GM12878 (cell line): ENCODE results near the gene GLTP. TPM values are rescaled to one million over a fixed set of nuclear protein-coding genes. Genes with fewer than 3 reads are reported as not detected.

Experiments used
- ASH2L ChIP-seq: fragments of 300-600, 200-600 bp; sonication (generic); IDR thresholded peaks from 2 replicates; pipeline ENCODE4 v1.6.1; 2017; ENCODE audit warnings: low read depth, mild to moderate bottlenecking, borderline replicate concordance
- BCLAF1 ChIP-seq: fragments of 450-650 bp; IDR thresholded peaks from 2 replicates; pipeline ENCODE4 v1.6.1; 2017; ENCODE audit warnings: antibody characterized with exemption, mild to moderate bottlenecking, moderate library complexity
- CHD4 ChIP-seq: fragments of 200-600 bp; sonication (generic); IDR thresholded peaks from 2 replicates; pipeline ENCODE4 v1.6.1; 2016; ENCODE audit warnings: mild to moderate bottlenecking
- E2F8 ChIP-seq: fragments of 450-650 bp; IDR thresholded peaks from 2 replicates; pipeline ENCODE4 v1.6.1; 2018; ENCODE audit warnings: mild to moderate bottlenecking, low read depth, moderate library complexity; ENCODE audit not compliant: partially characterized antibody
- EED ChIP-seq: sonication (generic); IDR thresholded peaks from 2 replicates; pipeline ENCODE4 v1.6.1; 2016; ENCODE audit warnings: antibody characterized with exemption, low read depth
- HSF1 ChIP-seq: fragments of 150-350 bp; IDR thresholded peaks from 2 replicates; pipeline ENCODE4 v1.6.1; 2014; ENCODE audit warnings: mild to moderate bottlenecking, low read depth, low read length
- IKZF1 ChIP-seq: fragments of 450-650 bp; conservative IDR thresholded peaks from 2 replicates; pipeline ENCODE4 v1.6.1; 2017; ENCODE audit warnings: antibody characterized with exemption, mild to moderate bottlenecking
- KLF5 ChIP-seq: fragments of 450-650 bp; IDR thresholded peaks from 2 replicates; pipeline ENCODE4 v1.6.1; 2014; ENCODE audit warnings: mild to moderate bottlenecking; ENCODE audit not compliant: partially characterized antibody
- LARP7 ChIP-seq: fragments of 450-650 bp; IDR thresholded peaks from 2 replicates; pipeline ENCODE4 v1.6.1; 2017; ENCODE audit warnings: mild to moderate bottlenecking
- MTA2 ChIP-seq: fragments of 450-650 bp; IDR thresholded peaks from 2 replicates; pipeline ENCODE4 v1.6.1; 2016; ENCODE audit warnings: low read depth, mild to moderate bottlenecking, moderate library complexity
- NFIC ChIP-seq: IDR thresholded peaks from 2 replicates; pipeline ENCODE4 v1.6.1; 2012; ENCODE audit warnings: low read depth, mild to moderate bottlenecking, inconsistent platforms, low read length, moderate library complexity
- PML ChIP-seq: IDR thresholded peaks from 2 replicates; pipeline ENCODE4 v1.6.1; 2012; ENCODE audit warnings: low read length, inconsistent platforms
- RAD21 ChIP-seq: IDR thresholded peaks from 2 replicates; pipeline ENCODE4 v1.6.1; 2011; ENCODE audit warnings: mild to moderate bottlenecking, low read depth, low read length, moderate library complexity; ENCODE audit not compliant: insufficient read depth
- SPI1 ChIP-seq: IDR thresholded peaks from 2 replicates; pipeline ENCODE4 v1.6.1; 2011; ENCODE audit warnings: low read depth, mild to moderate bottlenecking, low read length, moderate library complexity, borderline replicate concordance; ENCODE audit not compliant: insufficient read depth
- polyA plus RNA-seq, 11 experiments: library from polyadenylated mRNA; depleted of rRNA in 4 of 11; unstranded in 6 of 11; stranded (reverse) in 5 of 11; fragments of >200 nt; fragmentation: Nextera tagmentation in 4 of 11; fragmentation: Illumina TruSeq in 1 of 11; extraction: Ambion mirVana in 4 of 11; extraction: Trizol in 1 of 11; gene quantifications; 1 replicate in 1 of 11; 2 replicates in 10 of 11; pipeline versions ENCODE4 v1.2.1 to v1.2.3, GENCODE V29; 2011 to 2016; ENCODE audit warnings: inconsistent platforms in 2 of 11, missing spikeins in 2 of 11, low read depth in 1 of 11
- total RNA-seq, 4 experiments: library from RNA; depleted of rRNA in 3 of 4; stranded (reverse); fragments of >200 nt in 3 of 4; fragmentation: Illumina TruSeq in 1 of 4; extraction: Trizol in 1 of 4; gene quantifications; 2 replicates each; pipeline versions ENCODE4 v1.2.1 to v1.2.3, GENCODE V29; 2013 to 2021
- TF ChIP-seq, protein P1 (sequence below): IDR thresholded peaks from 2 replicates; pipeline ENCODE4 v1.6.1; 2011; ENCODE audit warnings: borderline replicate concordance, low read depth, mild to moderate bottlenecking, moderate library complexity, low read length; ENCODE audit not compliant: insufficient read depth, poor library complexity, severe bottlenecking
- TF ChIP-seq, protein P2 (sequence below): fragments of 450-650 bp; IDR thresholded peaks from 2 replicates; pipeline ENCODE4 v1.6.1; 2017; ENCODE audit warnings: low read depth, mild to moderate bottlenecking, moderate library complexity
- TF ChIP-seq, protein P3 (sequence below): IDR thresholded peaks from 2 replicates; pipeline ENCODE4 v1.6.1; 2011; ENCODE audit warnings: mild to moderate bottlenecking, low read depth, low read length, moderate library complexity; ENCODE audit not compliant: insufficient replicate concordance

Gene GLTP
- total and polyA plus RNA-seq, 10 of the 15 experiments (the other 5 are each of a cell fraction or from before 2014, with no cell fraction given): 16.8 to 44.0 (median 25.3) TPM

GRCh38 chr12:109844983-109845823, 35.1 kb downstream of the GLTP start (continued):
- TF ChIP-seq BCLAF1 (no peak), EED (no peak), HSF1 (no peak), IKZF1 (peak; percentile 77), MTA2 (0 out of 2 replicates have a peak, but pooled peaks have one; percentile 9), ASH2L (no peak), NFIC (no peak), PML (no peak), KLF5 (no peak), SPI1 (no peak), E2F8 (no peak), RAD21 (peak; percentile 77), CHD4 (no peak), LARP7 (no peak)
- TF ChIP-seq, protein P1, sequence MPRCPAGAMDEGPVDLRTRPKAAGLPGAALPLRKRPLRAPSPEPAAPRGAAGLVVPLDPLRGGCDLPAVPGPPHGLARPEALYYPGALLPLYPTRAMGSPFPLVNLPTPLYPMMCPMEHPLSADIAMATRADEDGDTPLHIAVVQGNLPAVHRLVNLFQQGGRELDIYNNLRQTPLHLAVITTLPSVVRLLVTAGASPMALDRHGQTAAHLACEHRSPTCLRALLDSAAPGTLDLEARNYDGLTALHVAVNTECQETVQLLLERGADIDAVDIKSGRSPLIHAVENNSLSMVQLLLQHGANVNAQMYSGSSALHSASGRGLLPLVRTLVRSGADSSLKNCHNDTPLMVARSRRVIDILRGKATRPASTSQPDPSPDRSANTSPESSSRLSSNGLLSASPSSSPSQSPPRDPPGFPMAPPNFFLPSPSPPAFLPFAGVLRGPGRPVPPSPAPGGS: no peak
- TF ChIP-seq, protein P2, sequence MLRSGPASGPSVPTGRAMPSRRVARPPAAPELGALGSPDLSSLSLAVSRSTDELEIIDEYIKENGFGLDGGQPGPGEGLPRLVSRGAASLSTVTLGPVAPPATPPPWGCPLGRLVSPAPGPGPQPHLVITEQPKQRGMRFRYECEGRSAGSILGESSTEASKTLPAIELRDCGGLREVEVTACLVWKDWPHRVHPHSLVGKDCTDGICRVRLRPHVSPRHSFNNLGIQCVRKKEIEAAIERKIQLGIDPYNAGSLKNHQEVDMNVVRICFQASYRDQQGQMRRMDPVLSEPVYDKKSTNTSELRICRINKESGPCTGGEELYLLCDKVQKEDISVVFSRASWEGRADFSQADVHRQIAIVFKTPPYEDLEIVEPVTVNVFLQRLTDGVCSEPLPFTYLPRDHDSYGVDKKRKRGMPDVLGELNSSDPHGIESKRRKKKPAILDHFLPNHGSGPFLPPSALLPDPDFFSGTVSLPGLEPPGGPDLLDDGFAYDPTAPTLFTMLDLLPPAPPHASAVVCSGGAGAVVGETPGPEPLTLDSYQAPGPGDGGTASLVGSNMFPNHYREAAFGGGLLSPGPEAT: peak; percentile 39; the same call in 1 of the 2 replicates
- TF ChIP-seq, protein P3, sequence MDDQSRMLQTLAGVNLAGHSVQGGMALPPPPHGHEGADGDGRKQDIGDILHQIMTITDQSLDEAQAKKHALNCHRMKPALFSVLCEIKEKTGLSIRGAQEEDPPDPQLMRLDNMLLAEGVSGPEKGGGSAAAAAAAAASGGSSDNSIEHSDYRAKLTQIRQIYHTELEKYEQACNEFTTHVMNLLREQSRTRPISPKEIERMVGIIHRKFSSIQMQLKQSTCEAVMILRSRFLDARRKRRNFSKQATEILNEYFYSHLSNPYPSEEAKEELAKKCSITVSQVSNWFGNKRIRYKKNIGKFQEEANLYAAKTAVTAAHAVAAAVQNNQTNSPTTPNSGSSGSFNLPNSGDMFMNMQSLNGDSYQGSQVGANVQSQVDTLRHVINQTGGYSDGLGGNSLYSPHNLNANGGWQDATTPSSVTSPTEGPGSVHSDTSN: no peak
